ENCODE results near the gene HHLA2. TPM values are rescaled to one million over a fixed set of nuclear protein-coding genes. Genes with fewer than 3 reads are reported as not detected.

Gene HHLA2
- polyA plus RNA-seq, 3 donors: 0.13 TPM; not detected in 2

GRCh38 chr3:108329508-108329907 is 33.2 kb downstream of the HHLA2 start:
- Histone ChIP-seq H3K4me3 (replicated peaks in 1 of 3; ENCODE audit: low read depth in 2 of 3, low read length in 3 of 3) (no peak overlapping the region), H3K36me3 (replicated peaks in 1 of 2; ENCODE audit: control insufficient read depth in 1 of 2, insufficient read depth in 2 of 2, low read length in 2 of 2) (no peaks in the 10 kb centered on the region), H3K27ac (ENCODE audit: low read depth in 1 of 2, low read length in 2 of 2) (no peak overlapping the region), H3K27me3 (ENCODE audit: control insufficient read depth in 2 of 2, insufficient read depth in 2 of 2, low read length in 2 of 2) (no peaks in the 10 kb centered on the region), H2AFZ (ENCODE audit: insufficient read depth, low read depth, low read length, poor library complexity, severe bottlenecking) (no peak overlapping the region), H3K9me3 (replicated peaks in 1 of 2; ENCODE audit: control insufficient read depth in 1 of 2, insufficient read depth in 1 of 2, low read length in 2 of 2) (no peaks in the 10 kb centered on the region), H3K4me1 (ENCODE audit: control insufficient read depth in 1 of 2, insufficient read depth in 2 of 2, low read length in 2 of 2) (no peaks in the 10 kb centered on the region), H4K20me1 (ENCODE audit: insufficient read depth, low read length) (no peaks in the 10 kb centered on the region), H3K4me2 (replicated peaks; ENCODE audit: extremely low read depth, low read length, poor library complexity, severe bottlenecking) (no peak overlapping the region), H3K79me2 (ENCODE audit: insufficient read depth, low read length) (no peaks in the 10 kb centered on the region), H3K9ac (ENCODE audit: insufficient read depth, low read length, poor library complexity, severe bottlenecking) (no peak overlapping the region)
- Mint-ChIP-seq H3K36me3 (peaks cover 0 to 3% of the 10 kb centered on the region in 2 donors), H3K9me3 (peaks cover 6 to 14% (median 8%) of the 10 kb centered on the region in 7 donors), H3K27ac (no peak overlapping the region), H3K4me3 (no peak overlapping the region), H3K27me3 (ENCODE audit: low read depth in 3 of 3) (no peaks in the 10 kb centered on the region), H3K4me1 (no peaks in the 10 kb centered on the region)
- no peak for DNase-seq
- WGBS (ENCODE audit: insufficient coverage): 83% methylated on average over 3 of the region's 5 CpGs
- intact Hi-C loops (cut with micrococcal nuclease): no loop called here
- TF ChIP-seq, protein P1, sequence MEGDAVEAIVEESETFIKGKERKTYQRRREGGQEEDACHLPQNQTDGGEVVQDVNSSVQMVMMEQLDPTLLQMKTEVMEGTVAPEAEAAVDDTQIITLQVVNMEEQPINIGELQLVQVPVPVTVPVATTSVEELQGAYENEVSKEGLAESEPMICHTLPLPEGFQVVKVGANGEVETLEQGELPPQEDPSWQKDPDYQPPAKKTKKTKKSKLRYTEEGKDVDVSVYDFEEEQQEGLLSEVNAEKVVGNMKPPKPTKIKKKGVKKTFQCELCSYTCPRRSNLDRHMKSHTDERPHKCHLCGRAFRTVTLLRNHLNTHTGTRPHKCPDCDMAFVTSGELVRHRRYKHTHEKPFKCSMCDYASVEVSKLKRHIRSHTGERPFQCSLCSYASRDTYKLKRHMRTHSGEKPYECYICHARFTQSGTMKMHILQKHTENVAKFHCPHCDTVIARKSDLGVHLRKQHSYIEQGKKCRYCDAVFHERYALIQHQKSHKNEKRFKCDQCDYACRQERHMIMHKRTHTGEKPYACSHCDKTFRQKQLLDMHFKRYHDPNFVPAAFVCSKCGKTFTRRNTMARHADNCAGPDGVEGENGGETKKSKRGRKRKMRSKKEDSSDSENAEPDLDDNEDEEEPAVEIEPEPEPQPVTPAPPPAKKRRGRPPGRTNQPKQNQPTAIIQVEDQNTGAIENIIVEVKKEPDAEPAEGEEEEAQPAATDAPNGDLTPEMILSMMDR (IDR thresholded peaks at IDR 0.05): no peak

DNA sequence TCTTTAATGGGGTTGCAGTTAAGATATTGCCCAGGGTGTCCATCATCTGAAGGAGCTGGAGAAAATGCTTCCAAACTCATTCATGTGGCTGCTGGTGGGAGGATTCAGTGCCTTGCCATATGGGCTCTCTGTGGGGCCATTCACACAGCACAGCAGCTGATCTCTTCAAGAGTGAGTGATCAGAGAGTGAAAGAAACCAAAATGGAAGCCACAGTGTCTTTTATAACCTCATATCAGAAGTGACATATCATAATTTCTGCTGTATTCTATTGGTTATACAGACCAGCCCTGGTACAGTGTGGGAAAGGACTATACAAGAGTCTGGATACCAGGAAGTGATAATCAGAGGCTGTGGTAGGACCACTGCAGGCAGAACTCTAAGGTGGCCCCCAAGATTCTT is 33.6 kb downstream of the HHLA2 start:
- Histone ChIP-seq H3K27me3 (ENCODE audit: control insufficient read depth in 2 of 2, insufficient read depth in 2 of 2, low read length in 2 of 2) (no peaks in the 10 kb centered on the region), H3K4me1 (ENCODE audit: control insufficient read depth in 1 of 2, insufficient read depth in 2 of 2, low read length in 2 of 2) (no peaks in the 10 kb centered on the region), H4K20me1 (ENCODE audit: insufficient read depth, low read length) (no peaks in the 10 kb centered on the region), H3K79me2 (ENCODE audit: insufficient read depth, low read length) (no peaks in the 10 kb centered on the region), H3K9ac (ENCODE audit: insufficient read depth, low read length, poor library complexity, severe bottlenecking) (no peak overlapping the region), H3K9me3 (replicated peaks in 1 of 2; ENCODE audit: control insufficient read depth in 1 of 2, insufficient read depth in 1 of 2, low read length in 2 of 2) (no peaks in the 10 kb centered on the region), H3K4me2 (replicated peaks; ENCODE audit: extremely low read depth, low read length, poor library complexity, severe bottlenecking) (no peak overlapping the region), H3K36me3 (replicated peaks in 1 of 2; ENCODE audit: control insufficient read depth in 1 of 2, insufficient read depth in 2 of 2, low read length in 2 of 2) (no peaks in the 10 kb centered on the region), H2AFZ (ENCODE audit: insufficient read depth, low read depth, low read length, poor library complexity, severe bottlenecking) (no peak overlapping the region), H3K4me3 (replicated peaks in 1 of 3; ENCODE audit: low read depth in 2 of 3, low read length in 3 of 3) (no peak overlapping the region), H3K27ac (ENCODE audit: low read depth in 1 of 2, low read length in 2 of 2) (no peak overlapping the region)
- H3K9me3 Mint-ChIP-seq: peaks cover 6 to 14% (median 8%) of the 10 kb centered on the region in 7 donors
- H3K27me3 Mint-ChIP-seq (ENCODE audit: low read depth in 3 of 3): no peaks in the 10 kb centered on the region
- H3K4me1 Mint-ChIP-seq: no peaks in the 10 kb centered on the region
- no peak overlapping the region for H3K4me3 Mint-ChIP-seq
- TF ChIP-seq, protein P1 (IDR thresholded peaks at IDR 0.05): no peak
- intact Hi-C loops (cut with micrococcal nuclease): no loop called here
- H3K36me3 Mint-ChIP-seq: peaks cover 0 to 3% of the 10 kb centered on the region in 2 donors
- no peak for DNase-seq
- peak overlapping the region in 1 of 7 donors; percentile 55 for H3K27ac Mint-ChIP-seq
